ENCODE results near the gene NSUN5. TPM values are rescaled to one million over a fixed set of nuclear protein-coding genes. Genes with fewer than 3 reads are reported as not detected.
A peak's percentile ranks its signal among the peaks of the same experiment; 100 is the strongest.
"Not testable (repeated sequence)": the region's sequence is repeated elsewhere in the genome, so short reads cannot be mapped to it uniquely, and the experiment has no call there.

The NSUN5 gene
- total RNA-seq, 1 donor from 2014 or later, result 13.0 TPM

GRCh38 chr7:73327922-73328321 lies 19.3 kb upstream of the NSUN5 start, which contains the start of the genes FKBP6 and TRIM50:
Gene FKBP6 (plus strand): TSS chr7:73328161. CDS start chr7:73328429, 268 bp downstream.
Gene TRIM50 (minus strand): TSS chr7:73328082. CDS start chr7:73324787, 3,295 bp downstream.
- H3K9ac ChIP-seq (ENCODE audit: low read depth in 1 of 3, low read length in 3 of 3); H3K27ac ChIP-seq (ENCODE audit: low read depth, low read length); H3K4me3 ChIP-seq (ENCODE audit: low read length in 3 of 3); H3K27me3 ChIP-seq (ENCODE audit: control insufficient read depth in 3 of 3, insufficient read depth in 3 of 3, low read length in 3 of 3); H3K9me3 ChIP-seq (ENCODE audit: control insufficient read depth in 3 of 3, low read length in 3 of 3); H3K4me1 ChIP-seq (ENCODE audit: control insufficient read depth in 3 of 3, insufficient read depth in 3 of 3, low read length in 3 of 3); H3K36me3 ChIP-seq (ENCODE audit: control insufficient read depth in 3 of 3, insufficient read depth in 3 of 3, low read length in 3 of 3): not testable (repeated sequence)

- H3K27me3 ChIP-seq (ENCODE audit: control insufficient read depth in 3 of 3, insufficient read depth in 3 of 3, low read length in 3 of 3); H3K9ac ChIP-seq (ENCODE audit: low read depth in 1 of 3, low read length in 3 of 3); H3K27ac ChIP-seq (ENCODE audit: low read depth, low read length); H3K36me3 ChIP-seq (ENCODE audit: control insufficient read depth in 3 of 3, insufficient read depth in 3 of 3, low read length in 3 of 3); H3K4me1 ChIP-seq (ENCODE audit: control insufficient read depth in 3 of 3, insufficient read depth in 3 of 3, low read length in 3 of 3); H3K4me3 ChIP-seq (ENCODE audit: low read length in 3 of 3); H3K9me3 ChIP-seq (ENCODE audit: control insufficient read depth in 3 of 3, low read length in 3 of 3): not testable (repeated sequence)
These were observed 18.8 kb upstream of the NSUN5 start for GRCh38 chr7:73327449-73327848.

GRCh38 chr7:73325424-73325823 lies 16.8 kb upstream of the NSUN5 start:
- not testable (repeated sequence) for H3K27ac ChIP-seq (ENCODE audit: low read depth, low read length); H3K9me3 ChIP-seq (ENCODE audit: control insufficient read depth in 3 of 3, low read length in 3 of 3); H3K4me3 ChIP-seq (ENCODE audit: low read length in 3 of 3); H3K27me3 ChIP-seq (ENCODE audit: control insufficient read depth in 3 of 3, insufficient read depth in 3 of 3, low read length in 3 of 3); H3K4me1 ChIP-seq (ENCODE audit: control insufficient read depth in 3 of 3, insufficient read depth in 3 of 3, low read length in 3 of 3); H3K36me3 ChIP-seq (ENCODE audit: control insufficient read depth in 3 of 3, insufficient read depth in 3 of 3, low read length in 3 of 3); H3K9ac ChIP-seq (ENCODE audit: low read depth in 1 of 3, low read length in 3 of 3)

GRCh38 chr7:73324081-73324845 lies 15.6 kb upstream of the NSUN5 start:
- H3K9me3 ChIP-seq (ENCODE audit: control insufficient read depth in 3 of 3, low read length in 3 of 3); H3K36me3 ChIP-seq (ENCODE audit: control insufficient read depth in 3 of 3, insufficient read depth in 3 of 3, low read length in 3 of 3); H3K27ac ChIP-seq (ENCODE audit: low read depth, low read length); H3K27me3 ChIP-seq (ENCODE audit: control insufficient read depth in 3 of 3, insufficient read depth in 3 of 3, low read length in 3 of 3): not testable (repeated sequence)
- Histone ChIP-seq H3K4me3 (ENCODE audit: low read length in 3 of 3) (peak overlapping the region in 1 of 3 donors; percentile 51), H3K9ac (ENCODE audit: low read depth in 1 of 3, low read length in 3 of 3) (peak overlapping the region in 2 of 3 donors; percentile 16 to 51), H3K4me1 (ENCODE audit: control insufficient read depth in 3 of 3, insufficient read depth in 3 of 3, low read length in 3 of 3) (peaks cover 2 to 18% (median 9%) of the 10 kb centered on the region in 3 donors)

GRCh38 chr7:73323434-73324080 lies 14.9 kb upstream of the NSUN5 start:
- H3K4me1 ChIP-seq (ENCODE audit: control insufficient read depth in 3 of 3, insufficient read depth in 3 of 3, low read length in 3 of 3), result peaks cover 2 to 18% (median 10%) of the 10 kb centered on the region in 3 donors
- H3K27me3 ChIP-seq (ENCODE audit: control insufficient read depth in 3 of 3, insufficient read depth in 3 of 3, low read length in 3 of 3); H3K27ac ChIP-seq (ENCODE audit: low read depth, low read length); H3K36me3 ChIP-seq (ENCODE audit: control insufficient read depth in 3 of 3, insufficient read depth in 3 of 3, low read length in 3 of 3); H3K9ac ChIP-seq (ENCODE audit: low read depth in 1 of 3, low read length in 3 of 3); H3K4me3 ChIP-seq (ENCODE audit: low read length in 3 of 3); H3K9me3 ChIP-seq (ENCODE audit: control insufficient read depth in 3 of 3, low read length in 3 of 3): not testable (repeated sequence)

- peak overlapping the region; percentile 68 for H3K27ac ChIP-seq (ENCODE audit: low read depth, low read length)
- peaks cover 2 to 18% (median 10%) of the 10 kb centered on the region in 3 donors for H3K4me1 ChIP-seq (ENCODE audit: control insufficient read depth in 3 of 3, insufficient read depth in 3 of 3, low read length in 3 of 3)
- not testable (repeated sequence) for H3K4me3 ChIP-seq (ENCODE audit: low read length in 3 of 3); H3K27me3 ChIP-seq (ENCODE audit: control insufficient read depth in 3 of 3, insufficient read depth in 3 of 3, low read length in 3 of 3); H3K36me3 ChIP-seq (ENCODE audit: control insufficient read depth in 3 of 3, insufficient read depth in 3 of 3, low read length in 3 of 3); H3K9me3 ChIP-seq (ENCODE audit: control insufficient read depth in 3 of 3, low read length in 3 of 3)
- H3K9ac ChIP-seq (ENCODE audit: low read depth in 1 of 3, low read length in 3 of 3), result peak overlapping the region in 1 of 3 donors; percentile 68
These were observed 11.4 kb upstream of the NSUN5 start for GRCh38 chr7:73320009-73320408.

GRCh38 chr7:73319541-73319940 lies 10.9 kb upstream of the NSUN5 start:
- Histone ChIP-seq H3K4me1 (ENCODE audit: control insufficient read depth in 3 of 3, insufficient read depth in 3 of 3, low read length in 3 of 3) (peaks cover 2 to 18% (median 10%) of the 10 kb centered on the region in 3 donors), H3K9ac (ENCODE audit: low read depth in 1 of 3, low read length in 3 of 3) (peak overlapping the region in 2 of 3 donors; percentile 10 to 68), H3K27ac (ENCODE audit: low read depth, low read length) (peak overlapping the region; percentile 68)
- H3K4me3 ChIP-seq (ENCODE audit: low read length in 3 of 3); H3K36me3 ChIP-seq (ENCODE audit: control insufficient read depth in 3 of 3, insufficient read depth in 3 of 3, low read length in 3 of 3); H3K9me3 ChIP-seq (ENCODE audit: control insufficient read depth in 3 of 3, low read length in 3 of 3); H3K27me3 ChIP-seq (ENCODE audit: control insufficient read depth in 3 of 3, insufficient read depth in 3 of 3, low read length in 3 of 3): not testable (repeated sequence)

- H3K4me1 ChIP-seq (ENCODE audit: control insufficient read depth in 3 of 3, insufficient read depth in 3 of 3, low read length in 3 of 3), result peaks cover 0 to 10% (median 7%) of the 10 kb centered on the region in 3 donors
- H3K27me3 ChIP-seq (ENCODE audit: control insufficient read depth in 3 of 3, insufficient read depth in 3 of 3, low read length in 3 of 3); H3K27ac ChIP-seq (ENCODE audit: low read depth, low read length): not testable (repeated sequence)
These were observed 10.1 kb upstream of the NSUN5 start for GRCh38 chr7:73318656-73319204.

GRCh38 chr7:73316521-73316920 lies 7.9 kb upstream of the NSUN5 start:
- peak overlapping the region in 1 of 3 donors; percentile 33 for H3K9ac ChIP-seq (ENCODE audit: low read depth in 1 of 3, low read length in 3 of 3)
- no peaks in the 10 kb centered on the region for H3K9me3 ChIP-seq (ENCODE audit: control insufficient read depth in 3 of 3, low read length in 3 of 3)
- H3K4me1 ChIP-seq (ENCODE audit: control insufficient read depth in 3 of 3, insufficient read depth in 3 of 3, low read length in 3 of 3), result peaks cover 0 to 9% (median 7%) of the 10 kb centered on the region in 3 donors
- H3K27me3 ChIP-seq (ENCODE audit: control insufficient read depth in 3 of 3, insufficient read depth in 3 of 3, low read length in 3 of 3), result no peaks in the 10 kb centered on the region
- H3K36me3 ChIP-seq (ENCODE audit: control insufficient read depth in 3 of 3, insufficient read depth in 3 of 3, low read length in 3 of 3), result no peaks in the 10 kb centered on the region
- H3K27ac ChIP-seq (ENCODE audit: low read depth, low read length), result no peak overlapping the region
- H3K4me3 ChIP-seq (ENCODE audit: low read length in 3 of 3), result no peak overlapping the region

More at GRCh38 chr7:73318656-73319204, 10.1 kb upstream of the NSUN5 start:
- H3K36me3 ChIP-seq (ENCODE audit: control insufficient read depth in 3 of 3, insufficient read depth in 3 of 3, low read length in 3 of 3); H3K4me3 ChIP-seq (ENCODE audit: low read length in 3 of 3); H3K9ac ChIP-seq (ENCODE audit: low read depth in 1 of 3, low read length in 3 of 3); H3K9me3 ChIP-seq (ENCODE audit: control insufficient read depth in 3 of 3, low read length in 3 of 3): not testable (repeated sequence)

- Histone ChIP-seq H3K4me3 (ENCODE audit: low read length in 3 of 3) (no peak overlapping the region), H3K9me3 (ENCODE audit: control insufficient read depth in 3 of 3, low read length in 3 of 3) (no peaks in the 10 kb centered on the region), H3K36me3 (ENCODE audit: control insufficient read depth in 3 of 3, insufficient read depth in 3 of 3, low read length in 3 of 3) (no peaks in the 10 kb centered on the region), H3K27me3 (ENCODE audit: control insufficient read depth in 3 of 3, insufficient read depth in 3 of 3, low read length in 3 of 3) (no peaks in the 10 kb centered on the region), H3K9ac (ENCODE audit: low read depth in 1 of 3, low read length in 3 of 3) (no peak overlapping the region), H3K27ac (ENCODE audit: low read depth, low read length) (no peak overlapping the region), H3K4me1 (ENCODE audit: control insufficient read depth in 3 of 3, insufficient read depth in 3 of 3, low read length in 3 of 3) (peaks cover 0 to 3% (median 2%) of the 10 kb centered on the region in 3 donors)
These were observed 5.6 kb upstream of the NSUN5 start for GRCh38 chr7:73314271-73314670.

All from skeletal muscle tissue (tissue), 4 donors.